Loucy (cell line): Measurements from ENCODE around the gene ANKRD40.

Experiments used
- CTCF ChIP-seq: fragments of 200-600 bp; sonication (generic); conservative IDR thresholded peaks from 2 replicates; pipeline ENCODE4 v1.5.1; 2014; ENCODE audit warnings: mild to moderate bottlenecking, antibody characterized with exemption, low read length
- EZH2phosphoT487 ChIP-seq: fragments of 200-600 bp; IDR thresholded peaks from 2 replicates; pipeline ENCODE4 v1.6.1; 2018; ENCODE audit warnings: antibody characterized with exemption, mild to moderate bottlenecking, moderate library complexity, borderline replicate concordance

GRCh38 chr17:50657054-50657453 lies 50.7 kb downstream of the ANKRD40 start:
- TF ChIP-seq CTCF (no peak), EZH2phosphoT487 (no peak)
